Endothelial cell of umbilical vein (primary cell): ENCODE results near the gene MERTK.
"Not testable (repeated sequence)": the region's sequence is repeated elsewhere in the genome, so short reads cannot be mapped to it uniquely, and the experiment has no call there.

Experiments
- EZH2 ChIP-seq: IDR thresholded peaks from 2 replicates; pipeline ENCODE4 v1.6.1; 2012; ENCODE audit warnings: borderline replicate concordance, low read depth, mild to moderate bottlenecking, moderate library complexity, low read length, inconsistent platforms; ENCODE audit not compliant: severe bottlenecking
- FOS ChIP-seq: IDR thresholded peaks from 2 replicates; pipeline ENCODE4 v1.6.1; 2011; ENCODE audit warnings: mild to moderate bottlenecking, low read length, moderate library complexity, borderline replicate concordance; ENCODE audit not compliant: insufficient read depth
- GATA2 ChIP-seq: IDR thresholded peaks from 2 replicates; pipeline ENCODE4 v1.7.0; 2011; ENCODE audit warnings: low read depth, mild to moderate bottlenecking, moderate library complexity, mixed read lengths, low read length; ENCODE audit not compliant: insufficient read length, insufficient read depth
- JUN ChIP-seq: IDR thresholded peaks from 2 replicates; pipeline ENCODE4 v1.6.1; 2011; ENCODE audit warnings: borderline replicate concordance, low read depth; ENCODE audit not compliant: insufficient read length, insufficient read depth
- MAX ChIP-seq: IDR thresholded peaks from 2 replicates; pipeline ENCODE4 v1.6.1; 2011; ENCODE audit not compliant: insufficient read depth, insufficient read length
- MYC ChIP-seq: IDR thresholded peaks from one replicate; pipeline ENCODE4 v1.6.1; 2011; ENCODE audit warnings: mild to moderate bottlenecking, low read depth, low read length
- POLR2A ChIP-seq: IDR thresholded peaks from 2 replicates; pipeline ENCODE4 v1.6.1; 2012; ENCODE audit warnings: low read depth, mild to moderate bottlenecking, control low read depth, low read length
- POLR2AphosphoS5 ChIP-seq: IDR thresholded peaks from 2 replicates; pipeline ENCODE4 v1.6.1; 2012; ENCODE audit warnings: low read depth, mild to moderate bottlenecking, control low read depth, low read length, moderate library complexity; ENCODE audit not compliant: insufficient read depth
- TF ChIP-seq, protein P1 (sequence below), 2 donors: IDR thresholded peaks; 1 replicate in 1 of 2; 2 replicates in 1 of 2; pipeline ENCODE4 v1.5.1; 2011; ENCODE audit warnings: low read length in 2 of 2, mild to moderate bottlenecking in 2 of 2, moderate library complexity in 2 of 2, control low read depth in 1 of 2, inconsistent platforms in 1 of 2, low read depth in 1 of 2; ENCODE audit not compliant: insufficient read depth in 1 of 2; ENCODE audit errors: extremely low read depth in 1 of 2

GRCh38 chr2:112039556-112039955, 141.1 kb downstream of the MERTK start:
- TF ChIP-seq, protein P1, sequence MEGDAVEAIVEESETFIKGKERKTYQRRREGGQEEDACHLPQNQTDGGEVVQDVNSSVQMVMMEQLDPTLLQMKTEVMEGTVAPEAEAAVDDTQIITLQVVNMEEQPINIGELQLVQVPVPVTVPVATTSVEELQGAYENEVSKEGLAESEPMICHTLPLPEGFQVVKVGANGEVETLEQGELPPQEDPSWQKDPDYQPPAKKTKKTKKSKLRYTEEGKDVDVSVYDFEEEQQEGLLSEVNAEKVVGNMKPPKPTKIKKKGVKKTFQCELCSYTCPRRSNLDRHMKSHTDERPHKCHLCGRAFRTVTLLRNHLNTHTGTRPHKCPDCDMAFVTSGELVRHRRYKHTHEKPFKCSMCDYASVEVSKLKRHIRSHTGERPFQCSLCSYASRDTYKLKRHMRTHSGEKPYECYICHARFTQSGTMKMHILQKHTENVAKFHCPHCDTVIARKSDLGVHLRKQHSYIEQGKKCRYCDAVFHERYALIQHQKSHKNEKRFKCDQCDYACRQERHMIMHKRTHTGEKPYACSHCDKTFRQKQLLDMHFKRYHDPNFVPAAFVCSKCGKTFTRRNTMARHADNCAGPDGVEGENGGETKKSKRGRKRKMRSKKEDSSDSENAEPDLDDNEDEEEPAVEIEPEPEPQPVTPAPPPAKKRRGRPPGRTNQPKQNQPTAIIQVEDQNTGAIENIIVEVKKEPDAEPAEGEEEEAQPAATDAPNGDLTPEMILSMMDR (IDR thresholded peaks at IDR 0.05; ENCODE audit: extremely low read depth in 1 of 2, insufficient read depth in 1 of 2, low read depth in 1 of 2, low read length in 2 of 2) = not testable (repeated sequence)
- TF ChIP-seq POLR2A, POLR2AphosphoS5, EZH2, JUN, MYC, GATA2, MAX, FOS: not testable (repeated sequence)
